ENCODE measurements around the gene FHAD1. TPM values are rescaled to one million over a fixed set of nuclear protein-coding genes. Genes with fewer than 3 reads are reported as not detected.
A peak's percentile ranks its signal among the peaks of the same experiment; 100 is the strongest.

The FHAD1 gene
- total RNA-seq, 1 experiment from 2014 or later = 3.5 TPM

GRCh38 chr1:15218287-15219279, 28.4 kb upstream of the FHAD1 start:
- CTCF ChIA-PET = interaction anchor here (1.5 kb wide), 1 partner anchor 65 kb away, joined by 3 read pairs; the partner anchor contains the start of gene TMEM51
- no peaks in the 10 kb centered on the region for H3K79me2 ChIP-seq (ENCODE audit: insufficient read depth, low read length)
- intact Hi-C loops (cut with micrococcal nuclease) = no loop called here
- no peak overlapping the region for H3K27ac ChIP-seq (ENCODE audit: low read depth, low read length)
- RAD21 ChIA-PET (ENCODE audit: low non-redundant PET in 1 of 2, low total read pairs in 2 of 2, uncharacterized antibody in 2 of 2, unreplicated experiment in 2 of 2) = no interaction called here
- peak overlapping the region; percentile 24; the same call in 1 of the 2 replicates for H3K4me2 ChIP-seq (ENCODE audit: low read length)
- no peaks in the 10 kb centered on the region for H4K20me1 ChIP-seq (ENCODE audit: insufficient read depth)
- DNase-seq (ENCODE audit: low read depth, low spot score) = peak; percentile 23
- BruUV-seq (replicated peaks) = no TSS peak
- H3K36me3 ChIP-seq (ENCODE audit: control insufficient read depth in 1 of 2, insufficient read depth in 2 of 2, low read length in 2 of 2) = peaks cover 0 to 21% of the 10 kb centered on the region in 2 experiments; a peak in 1 of 4 replicates
- no peak overlapping the region for H3K9ac ChIP-seq (ENCODE audit: low read length)
- POLR2A ChIA-PET = no interaction called here
- no peaks in the 10 kb centered on the region for H3K9me2 ChIP-seq (ENCODE audit: insufficient read depth)
- H3K4me1 ChIP-seq (ENCODE audit: control insufficient read depth in 1 of 2, insufficient read depth in 2 of 2, low read length in 2 of 2) = peaks cover 10 to 18% of the 10 kb centered on the region in 2 experiments; a peak in 3 of 4 replicates
- no peaks in the 10 kb centered on the region for H3K27me3 ChIP-seq (ENCODE audit: insufficient read depth, low read length)
- TF ChIP-seq EGR1 (IDR thresholded peaks at IDR 0.05; ENCODE audit: low read depth) (no peak), ZNF274 (IDR thresholded peaks at IDR 0.05; ENCODE audit: low read depth, low read length) (no peak), SIN3A (IDR thresholded peaks at IDR 0.05; ENCODE audit: low read depth) (no peak), EZH2 (IDR thresholded peaks at IDR 0.05) (no peak), SP1 (IDR thresholded peaks at IDR 0.05; ENCODE audit: low read depth) (no peak), CEBPB (IDR thresholded peaks at IDR 0.05; ENCODE audit: low read depth) (no peak), SRF (IDR thresholded peaks at IDR 0.05; ENCODE audit: low read depth) (no peak), REST (IDR thresholded peaks at IDR 0.05; ENCODE audit: low read depth) (no peak), CBX3 (IDR thresholded peaks at IDR 0.05; ENCODE audit: low read depth) (no peak), ZFX (IDR thresholded peaks at IDR 0.05) (no peak), EZH2phosphoT487 (IDR thresholded peaks at IDR 0.05; ENCODE audit: borderline replicate concordance) (no peak)
- no peak overlapping the region for H3K4me3 ChIP-seq (replicated peaks in 1 of 2; ENCODE audit: low read depth in 1 of 2, low read length in 2 of 2)
- H3K9me3 ChIP-seq (ENCODE audit: control insufficient read depth in 1 of 2, insufficient read depth in 1 of 2, low read depth in 1 of 2, low read length in 2 of 2) = no peaks in the 10 kb centered on the region
- ATAC-seq = 0 out of 2 replicates have a peak, but pooled peaks have one; percentile 23
- H2AFZ ChIP-seq (ENCODE audit: low read depth, low read length, poor library complexity, severe bottlenecking) = no peak overlapping the region

Data from HCT116 (cell line).